DMS 273 (cell line): ENCODE results near the gene FILIP1L.

Source experiments
- DNase-seq: peaks from one replicate; lab custom pipeline; 2025; ENCODE audit not compliant: unreplicated experiment; lab: John Stamatoyannopoulos, UW

Gene FILIP1L

DNA sequence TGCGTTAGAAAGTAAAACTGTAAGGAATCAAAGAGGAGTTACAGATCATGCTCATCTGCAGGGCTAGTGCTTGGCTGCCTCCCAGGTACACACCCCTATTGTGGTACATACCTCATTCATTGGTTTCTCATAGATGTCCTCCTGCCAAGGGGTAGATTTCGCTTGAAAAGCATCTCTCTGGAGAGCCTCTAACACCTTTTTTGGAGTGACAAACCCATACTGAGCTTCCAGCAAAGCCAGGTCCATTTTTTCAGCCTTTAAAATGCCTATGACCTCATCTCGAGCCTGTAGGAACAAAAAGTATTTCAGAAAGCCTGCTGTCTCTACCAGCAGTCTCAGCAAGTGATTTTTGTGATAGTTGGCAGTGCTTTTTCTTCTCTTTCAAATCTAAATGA, 184.6 kb downstream of the FILIP1L start:
- peak; percentile 20 for DNase-seq

GRCh38 chr3:99928771-99929744, 185.2 kb downstream of the FILIP1L start:
- no peak for DNase-seq

DNA sequence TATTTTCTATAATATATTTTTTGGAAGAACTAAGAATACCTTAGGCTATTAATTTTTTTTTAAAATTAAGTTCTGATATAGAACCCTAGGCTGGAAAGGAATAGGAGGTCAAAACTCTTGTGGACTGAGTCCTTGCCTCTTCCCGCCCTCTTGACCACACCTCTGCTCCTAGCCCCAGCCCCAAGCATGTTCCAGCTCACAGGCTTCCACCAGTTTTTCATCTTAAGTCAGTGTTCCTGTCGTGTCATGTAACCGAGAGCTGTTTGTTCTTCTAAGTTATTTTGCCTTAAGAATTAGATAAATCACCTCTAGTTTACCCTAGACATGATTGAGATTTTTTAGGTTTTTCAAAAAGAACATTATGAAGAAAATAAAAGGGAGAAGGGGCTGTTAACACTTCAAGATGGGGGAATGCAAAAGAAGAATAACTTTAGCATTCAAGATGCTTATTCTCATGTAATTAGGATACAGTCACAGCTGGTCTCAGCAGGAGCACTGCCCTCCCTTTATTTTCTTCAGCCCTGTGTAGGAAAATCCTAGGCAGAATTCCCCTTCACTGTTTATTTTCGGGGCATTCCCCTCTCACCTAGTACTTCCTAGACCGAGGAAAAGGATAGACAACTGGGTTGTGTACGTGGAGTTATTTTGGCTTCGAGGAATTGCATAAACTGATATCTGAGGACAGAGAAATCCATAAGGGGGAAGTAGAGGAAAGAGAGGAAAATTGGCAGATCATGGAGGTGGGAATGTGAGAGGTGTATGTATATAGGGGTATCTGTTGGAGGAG, 186.4 kb downstream of the FILIP1L start:
- DNase-seq = no peak

GRCh38 chr3:99925584-99926230, 188.6 kb downstream of the FILIP1L start:
- DNase-seq = peak; percentile 80

DNA sequence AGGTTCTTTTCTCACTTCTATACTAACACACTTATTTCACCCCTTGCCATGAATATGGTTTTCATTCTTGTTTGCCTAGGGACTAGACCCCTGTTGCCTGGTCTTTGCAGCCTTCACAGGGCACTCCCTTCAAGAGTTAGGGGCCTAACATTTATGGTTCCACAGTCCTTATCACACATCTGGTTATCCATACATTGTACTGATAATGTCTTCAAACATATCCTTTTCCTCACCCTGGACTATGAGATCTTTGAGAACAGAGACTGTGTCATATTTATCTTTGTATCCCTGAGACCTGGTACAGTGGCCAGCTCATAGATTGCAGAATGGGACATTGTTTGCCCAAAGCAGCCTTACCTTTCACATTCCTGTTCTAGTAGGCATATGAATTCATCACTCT, 190.4 kb downstream of the FILIP1L start:
- DNase-seq = no peak

DNA sequence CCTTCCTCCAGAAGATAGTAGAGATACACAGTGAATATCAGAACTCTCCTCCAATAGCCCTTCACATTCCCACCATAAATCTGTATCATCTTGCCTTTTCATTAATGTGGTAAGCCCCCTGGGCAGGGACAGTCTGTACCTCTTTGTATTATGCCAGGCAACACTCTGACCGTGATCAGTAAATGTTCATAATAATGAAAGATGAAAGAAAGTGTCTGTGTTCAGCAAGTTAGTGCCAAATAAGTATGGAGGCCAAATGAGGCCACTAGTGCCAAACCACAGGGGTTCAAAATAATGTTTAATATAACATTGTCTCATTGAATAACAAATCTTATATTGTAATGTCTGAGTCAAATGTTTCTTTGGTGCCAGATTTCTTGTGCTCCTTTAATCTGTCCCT, 192.3 kb downstream of the FILIP1L start:
- DNase-seq = no peak

GRCh38 chr3:99921377-99921695, 193.0 kb downstream of the FILIP1L start:
- no peak for DNase-seq

GRCh38 chr3:99920481-99921376, 193.6 kb downstream of the FILIP1L start:
- peak; percentile 64 for DNase-seq

GRCh38 chr3:99919694-99920093, 194.6 kb downstream of the FILIP1L start:
- DNase-seq = no peak

GRCh38 chr3:99918715-99919114, 195.6 kb downstream of the FILIP1L start:
- no peak for DNase-seq

- peak; percentile 25 for DNase-seq
Observed at GRCh38 chr3:99915906-99916432, 198.3 kb downstream of the FILIP1L start.

- DNase-seq = no peak
Observed at GRCh38 chr3:99911433-99911832, 202.9 kb downstream of the FILIP1L start.

GRCh38 chr3:99910752-99911290, 203.5 kb downstream of the FILIP1L start:
- no peak for DNase-seq

GRCh38 chr3:99909714-99910495, 204.4 kb downstream of the FILIP1L start:
- DNase-seq = no peak

DNA sequence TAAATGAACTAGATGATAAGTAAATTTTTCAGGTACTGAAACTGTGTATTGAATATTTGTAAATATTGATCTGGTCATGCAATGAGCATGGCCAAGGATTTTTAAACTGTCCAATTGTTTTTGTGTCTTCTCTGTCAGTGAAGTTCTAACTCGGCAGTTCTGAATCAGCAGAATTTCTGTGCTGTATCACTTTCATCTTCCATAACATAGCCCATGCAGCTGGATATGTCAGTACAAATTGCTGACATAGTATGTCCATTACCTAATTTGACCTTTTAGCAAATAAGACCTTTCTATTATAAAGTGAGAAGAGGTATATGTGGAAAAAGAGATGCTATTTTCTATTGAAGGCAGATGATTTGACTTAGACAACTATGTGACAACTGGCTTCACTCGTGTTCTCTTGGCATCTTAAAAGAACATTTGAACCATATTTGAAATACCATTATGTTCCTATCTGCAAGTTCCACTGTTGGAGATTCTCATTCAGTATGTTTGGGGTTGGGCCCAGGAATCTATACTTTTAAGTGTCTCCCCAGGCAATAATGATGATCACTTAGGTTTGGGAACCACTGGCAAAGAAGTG, 206.2 kb downstream of the FILIP1L start:
- no peak for DNase-seq

GRCh38 chr3:99903869-99904268, 210.4 kb downstream of the FILIP1L start:
- no peak for DNase-seq

- no peak for DNase-seq
Observed at GRCh38 chr3:99902091-99902490, 212.2 kb downstream of the FILIP1L start.

GRCh38 chr3:99901200-99901926, 212.9 kb downstream of the FILIP1L start:
- peak; percentile 13 for DNase-seq
